ENCODE results near the gene GANAB. TPM values are rescaled to one million over a fixed set of nuclear protein-coding genes. Genes with fewer than 3 reads are reported as not detected.
A peak's percentile ranks its signal among the peaks of the same experiment; 100 is the strongest.

Gene GANAB
- total and polyA plus RNA-seq, 4 donors, result 45.2 to 209 (median 148) TPM

DNA sequence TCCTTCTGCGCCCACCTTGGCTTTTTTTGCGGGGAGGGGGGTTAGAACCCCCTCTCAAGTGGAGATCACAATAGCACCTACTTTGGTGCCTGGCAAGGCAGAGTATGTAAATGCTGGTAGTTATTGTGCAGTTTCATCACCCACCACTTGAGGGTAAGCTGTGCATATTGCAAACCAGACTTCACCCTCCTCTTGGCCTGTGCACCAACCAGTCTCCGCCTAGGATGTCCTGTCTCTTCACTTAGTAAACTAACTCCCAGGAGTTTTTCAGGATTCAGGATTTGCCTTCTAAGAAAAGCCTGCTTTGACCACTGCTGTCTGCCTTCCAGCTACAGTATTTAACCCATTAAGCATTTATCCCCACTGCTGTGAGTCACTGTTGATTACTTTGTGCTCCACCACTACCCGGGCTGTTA is 34.4 kb upstream of the GANAB start:
- Histone ChIP-seq H3K27ac (ENCODE audit: low read depth in 1 of 2, low read length in 2 of 2) (no peak overlapping the region), H3K9ac (ENCODE audit: low read depth in 1 of 2, low read length in 2 of 2) (no peak overlapping the region), H3K27me3 (ENCODE audit: control insufficient read depth in 4 of 4, insufficient read depth in 4 of 4, low read length in 3 of 4) (no peaks in the 10 kb centered on the region), H3K9me3 (ENCODE audit: control insufficient read depth in 4 of 4, low read length in 3 of 4) (no peaks in the 10 kb centered on the region), H3K4me3 (ENCODE audit: low read depth in 1 of 3, low read length in 3 of 3) (no peak overlapping the region), H3K4me1 (ENCODE audit: control insufficient read depth in 4 of 4, insufficient read depth in 4 of 4, low read length in 3 of 4) (peaks cover 0 to 35% (median 30%) of the 10 kb centered on the region in 4 donors), H3K36me3 (ENCODE audit: control insufficient read depth in 4 of 4, insufficient read depth in 3 of 4, low read depth in 1 of 4, low read length in 3 of 4) (peaks cover 0 to 4% (median 2%) of the 10 kb centered on the region in 4 donors)
- TF ChIP-seq HNF4A (conservative IDR thresholded peaks at IDR 0.05), result peak in 1 of 2 donors; percentile 23
- TF ChIP-seq, protein P1, sequence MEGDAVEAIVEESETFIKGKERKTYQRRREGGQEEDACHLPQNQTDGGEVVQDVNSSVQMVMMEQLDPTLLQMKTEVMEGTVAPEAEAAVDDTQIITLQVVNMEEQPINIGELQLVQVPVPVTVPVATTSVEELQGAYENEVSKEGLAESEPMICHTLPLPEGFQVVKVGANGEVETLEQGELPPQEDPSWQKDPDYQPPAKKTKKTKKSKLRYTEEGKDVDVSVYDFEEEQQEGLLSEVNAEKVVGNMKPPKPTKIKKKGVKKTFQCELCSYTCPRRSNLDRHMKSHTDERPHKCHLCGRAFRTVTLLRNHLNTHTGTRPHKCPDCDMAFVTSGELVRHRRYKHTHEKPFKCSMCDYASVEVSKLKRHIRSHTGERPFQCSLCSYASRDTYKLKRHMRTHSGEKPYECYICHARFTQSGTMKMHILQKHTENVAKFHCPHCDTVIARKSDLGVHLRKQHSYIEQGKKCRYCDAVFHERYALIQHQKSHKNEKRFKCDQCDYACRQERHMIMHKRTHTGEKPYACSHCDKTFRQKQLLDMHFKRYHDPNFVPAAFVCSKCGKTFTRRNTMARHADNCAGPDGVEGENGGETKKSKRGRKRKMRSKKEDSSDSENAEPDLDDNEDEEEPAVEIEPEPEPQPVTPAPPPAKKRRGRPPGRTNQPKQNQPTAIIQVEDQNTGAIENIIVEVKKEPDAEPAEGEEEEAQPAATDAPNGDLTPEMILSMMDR (IDR thresholded peaks at IDR 0.05; ENCODE audit: low read depth, low read length, missing input control), result peak; percentile 61
- TF ChIP-seq, protein P2, sequence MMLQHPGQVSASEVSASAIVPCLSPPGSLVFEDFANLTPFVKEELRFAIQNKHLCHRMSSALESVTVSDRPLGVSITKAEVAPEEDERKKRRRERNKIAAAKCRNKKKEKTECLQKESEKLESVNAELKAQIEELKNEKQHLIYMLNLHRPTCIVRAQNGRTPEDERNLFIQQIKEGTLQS (IDR thresholded peaks at IDR 0.05), result no peak
- no peak for TF ChIP-seq JUND (IDR thresholded peaks at IDR 0.05)
- TF ChIP-seq GABPA (IDR thresholded peaks at IDR 0.05 in 1 of 2, conservative IDR thresholded peaks at IDR 0.05 in 1 of 2), result peak in 1 of 2 donors; percentile 14
- TF ChIP-seq RAD21 (IDR thresholded peaks at IDR 0.05), result peak; percentile 77 to 79
- TF ChIP-seq HNF4G (IDR thresholded peaks at IDR 0.05), result no peak
- TF ChIP-seq, protein P3, sequence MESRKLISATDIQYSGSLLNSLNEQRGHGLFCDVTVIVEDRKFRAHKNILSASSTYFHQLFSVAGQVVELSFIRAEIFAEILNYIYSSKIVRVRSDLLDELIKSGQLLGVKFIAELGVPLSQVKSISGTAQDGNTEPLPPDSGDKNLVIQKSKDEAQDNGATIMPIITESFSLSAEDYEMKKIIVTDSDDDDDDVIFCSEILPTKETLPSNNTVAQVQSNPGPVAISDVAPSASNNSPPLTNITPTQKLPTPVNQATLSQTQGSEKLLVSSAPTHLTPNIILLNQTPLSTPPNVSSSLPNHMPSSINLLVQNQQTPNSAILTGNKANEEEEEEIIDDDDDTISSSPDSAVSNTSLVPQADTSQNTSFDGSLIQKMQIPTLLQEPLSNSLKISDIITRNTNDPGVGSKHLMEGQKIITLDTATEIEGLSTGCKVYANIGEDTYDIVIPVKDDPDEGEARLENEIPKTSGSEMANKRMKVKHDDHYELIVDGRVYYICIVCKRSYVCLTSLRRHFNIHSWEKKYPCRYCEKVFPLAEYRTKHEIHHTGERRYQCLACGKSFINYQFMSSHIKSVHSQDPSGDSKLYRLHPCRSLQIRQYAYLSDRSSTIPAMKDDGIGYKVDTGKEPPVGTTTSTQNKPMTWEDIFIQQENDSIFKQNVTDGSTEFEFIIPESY (IDR thresholded peaks at IDR 0.05), result no peak
- no peak for TF ChIP-seq SP1 (IDR thresholded peaks at IDR 0.05)
- TF ChIP-seq, protein P4, sequence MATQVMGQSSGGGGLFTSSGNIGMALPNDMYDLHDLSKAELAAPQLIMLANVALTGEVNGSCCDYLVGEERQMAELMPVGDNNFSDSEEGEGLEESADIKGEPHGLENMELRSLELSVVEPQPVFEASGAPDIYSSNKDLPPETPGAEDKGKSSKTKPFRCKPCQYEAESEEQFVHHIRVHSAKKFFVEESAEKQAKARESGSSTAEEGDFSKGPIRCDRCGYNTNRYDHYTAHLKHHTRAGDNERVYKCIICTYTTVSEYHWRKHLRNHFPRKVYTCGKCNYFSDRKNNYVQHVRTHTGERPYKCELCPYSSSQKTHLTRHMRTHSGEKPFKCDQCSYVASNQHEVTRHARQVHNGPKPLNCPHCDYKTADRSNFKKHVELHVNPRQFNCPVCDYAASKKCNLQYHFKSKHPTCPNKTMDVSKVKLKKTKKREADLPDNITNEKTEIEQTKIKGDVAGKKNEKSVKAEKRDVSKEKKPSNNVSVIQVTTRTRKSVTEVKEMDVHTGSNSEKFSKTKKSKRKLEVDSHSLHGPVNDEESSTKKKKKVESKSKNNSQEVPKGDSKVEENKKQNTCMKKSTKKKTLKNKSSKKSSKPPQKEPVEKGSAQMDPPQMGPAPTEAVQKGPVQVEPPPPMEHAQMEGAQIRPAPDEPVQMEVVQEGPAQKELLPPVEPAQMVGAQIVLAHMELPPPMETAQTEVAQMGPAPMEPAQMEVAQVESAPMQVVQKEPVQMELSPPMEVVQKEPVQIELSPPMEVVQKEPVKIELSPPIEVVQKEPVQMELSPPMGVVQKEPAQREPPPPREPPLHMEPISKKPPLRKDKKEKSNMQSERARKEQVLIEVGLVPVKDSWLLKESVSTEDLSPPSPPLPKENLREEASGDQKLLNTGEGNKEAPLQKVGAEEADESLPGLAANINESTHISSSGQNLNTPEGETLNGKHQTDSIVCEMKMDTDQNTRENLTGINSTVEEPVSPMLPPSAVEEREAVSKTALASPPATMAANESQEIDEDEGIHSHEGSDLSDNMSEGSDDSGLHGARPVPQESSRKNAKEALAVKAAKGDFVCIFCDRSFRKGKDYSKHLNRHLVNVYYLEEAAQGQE (IDR thresholded peaks at IDR 0.05), result no peak
- 52% methylated on average over 4 of the region's 4 CpGs for WGBS
- DNase-seq (ENCODE audit: low spot score), result no peak

DNA sequence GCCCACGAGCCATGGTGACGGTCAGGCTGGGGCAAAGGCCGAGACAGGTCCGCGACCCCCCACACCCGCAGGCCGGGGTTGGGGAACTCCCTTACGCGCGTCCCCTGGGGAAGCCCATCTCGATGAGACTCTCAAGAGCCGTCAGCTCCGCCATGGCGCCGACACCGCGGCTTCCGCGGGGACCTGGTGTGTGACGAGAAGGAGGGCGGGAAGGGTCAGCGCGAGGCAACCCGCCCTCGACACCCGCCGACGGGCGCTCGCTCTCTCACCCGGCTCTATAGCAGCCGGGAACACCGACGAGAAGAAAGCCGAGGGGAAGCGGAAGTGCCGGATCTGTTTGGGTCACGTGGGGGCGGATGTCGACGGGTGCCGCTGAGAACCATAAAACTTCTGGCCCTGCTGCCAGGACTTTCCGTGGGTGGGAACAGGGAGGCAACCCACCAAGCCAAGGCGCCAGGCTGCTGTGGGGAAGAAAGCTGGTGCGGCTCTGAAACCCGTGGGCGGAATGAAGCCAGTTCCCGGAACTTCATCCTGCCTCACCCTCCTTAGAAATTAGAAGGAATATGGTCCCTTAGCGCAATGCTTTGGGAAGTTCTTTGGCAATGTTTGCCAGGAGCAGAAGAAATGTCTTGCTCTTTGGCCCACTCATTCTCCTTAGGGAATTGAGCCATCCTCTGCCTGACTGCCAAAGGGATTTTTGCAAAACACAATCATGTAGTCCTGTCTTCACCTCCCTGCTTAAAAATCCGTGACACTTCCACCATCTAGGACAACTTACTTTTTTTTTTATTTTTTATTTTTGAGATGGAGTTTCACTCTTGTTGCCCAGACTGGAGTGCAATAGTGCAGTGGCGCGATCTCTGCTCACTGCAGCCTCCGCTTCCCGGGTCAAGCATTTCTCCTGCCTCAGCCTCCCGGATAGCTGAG is 32.6 kb upstream of the GANAB start, which contains the start of gene UBXN1:
UBXN1 (minus strand) TSS at position 304 of the 927 bp plus-strand sequence; CDS start at position 154, 150 bp downstream.
- Histone ChIP-seq H3K27me3 (ENCODE audit: control insufficient read depth in 4 of 4, insufficient read depth in 4 of 4, low read length in 3 of 4) (no peaks in the 10 kb centered on the region), H3K4me1 (ENCODE audit: control insufficient read depth in 4 of 4, insufficient read depth in 4 of 4, low read length in 3 of 4) (peaks cover 0 to 36% (median 30%) of the 10 kb centered on the region in 4 donors), H3K9ac (ENCODE audit: low read depth in 1 of 2, low read length in 2 of 2) (peak within 1 kb of the TSS; percentile 53 to 91), H3K27ac (ENCODE audit: low read depth in 1 of 2, low read length in 2 of 2) (peak within 1 kb of the TSS; percentile 64 to 81), H3K36me3 (ENCODE audit: control insufficient read depth in 4 of 4, insufficient read depth in 3 of 4, low read depth in 1 of 4, low read length in 3 of 4) (peaks cover 0 to 5% (median 2%) of the 10 kb centered on the region in 4 donors), H3K9me3 (ENCODE audit: control insufficient read depth in 4 of 4, low read length in 3 of 4) (no peaks in the 10 kb centered on the region), H3K4me3 (ENCODE audit: low read depth in 1 of 3, low read length in 3 of 3) (peak within 1 kb of the TSS; percentile 87 to 96 (median 90))
- WGBS, result 8% methylated on average over 55 of the region's 55 CpGs
- peak; percentile 87 for DNase-seq (ENCODE audit: low spot score)
- peak; percentile 49 to 64 for TF ChIP-seq RXRA (IDR thresholded peaks at IDR 0.05)
- TF ChIP-seq, protein P3 (IDR thresholded peaks at IDR 0.05), result peak; percentile 94
- no peak for TF ChIP-seq FOXA2 (IDR thresholded peaks at IDR 0.05)
- no peak for TF ChIP-seq HNF4G (IDR thresholded peaks at IDR 0.05)
- TF ChIP-seq, protein P2 (IDR thresholded peaks at IDR 0.05), result no peak
- TF ChIP-seq YY1 (IDR thresholded peaks at IDR 0.05), result peak; percentile 87
- TF ChIP-seq HNF4A (conservative IDR thresholded peaks at IDR 0.05), result peak in 1 of 2 donors; percentile 4
- no peak for TF ChIP-seq FOXA1 (IDR thresholded peaks at IDR 0.05)
- TF ChIP-seq TAF1 (conservative IDR thresholded peaks at IDR 0.05), result no peak
- TF ChIP-seq RAD21 (IDR thresholded peaks at IDR 0.05), result peak; percentile 29 to 50
- TF ChIP-seq EGR1 (IDR thresholded peaks at IDR 0.05; ENCODE audit: low read depth in 2 of 2), result peak; percentile 68 to 87
- TF ChIP-seq, protein P5, sequence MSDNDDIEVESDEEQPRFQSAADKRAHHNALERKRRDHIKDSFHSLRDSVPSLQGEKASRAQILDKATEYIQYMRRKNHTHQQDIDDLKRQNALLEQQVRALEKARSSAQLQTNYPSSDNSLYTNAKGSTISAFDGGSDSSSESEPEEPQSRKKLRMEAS (IDR thresholded peaks at IDR 0.05), result peak; percentile 79
- peak; percentile 65 for TF ChIP-seq SP1 (IDR thresholded peaks at IDR 0.05)
